ENCODE data around the gene CRISP1. TPM values are rescaled to one million over a fixed set of nuclear protein-coding genes. Genes with fewer than 3 reads are reported as not detected.
"Not testable (repeated sequence)": the region's sequence is repeated elsewhere in the genome, so short reads cannot be mapped to it uniquely, and the experiment has no call there.

Gene CRISP1
- total RNA-seq, 1 donor from 2014 or later = not detected

- ATAC-seq = no peak
These were observed 26.4 kb downstream of the CRISP1 start for GRCh38 chr6:49839957-49840356.

DNA sequence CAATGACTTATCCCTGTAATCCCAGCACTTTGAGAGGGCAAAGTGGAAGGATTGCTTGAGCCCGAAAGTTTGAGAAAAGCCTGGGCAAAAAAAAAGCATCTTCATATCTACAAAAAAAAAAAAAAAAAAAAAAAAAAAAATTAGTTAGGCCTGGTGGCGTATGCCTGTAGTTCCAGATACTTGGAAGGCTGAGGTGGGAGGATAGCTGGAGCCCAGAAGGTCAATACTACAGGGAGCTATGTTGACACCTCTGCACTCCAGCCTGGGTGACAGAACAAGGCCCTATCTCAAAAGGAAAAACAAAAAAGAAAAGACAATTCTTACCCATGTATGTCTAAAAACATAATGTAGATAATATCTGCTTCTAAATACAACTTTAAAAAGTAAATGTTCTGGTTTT is 27.2 kb downstream of the CRISP1 start:
- ATAC-seq = no peak

- ATAC-seq = no peak
These were observed 31.2 kb downstream of the CRISP1 start for GRCh38 chr6:49835140-49835539.

DNA sequence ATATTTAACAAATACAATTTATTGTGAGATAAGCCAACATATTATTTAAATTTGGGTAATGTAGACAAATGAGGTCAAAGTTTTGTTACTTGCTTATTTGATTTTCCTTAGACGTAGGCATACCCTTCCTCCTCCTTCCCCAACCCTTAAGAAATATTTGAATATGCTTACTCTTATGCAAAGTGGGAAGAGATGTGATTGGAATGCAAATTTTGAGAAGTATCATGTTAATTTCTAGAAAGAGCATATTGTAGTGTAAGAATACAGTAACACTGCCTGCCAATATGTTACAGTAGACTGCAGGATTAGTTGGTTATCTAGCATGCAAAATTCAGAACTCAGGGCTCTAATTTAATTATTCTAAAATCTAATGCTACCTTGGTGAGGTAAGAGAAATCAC is 32.9 kb downstream of the CRISP1 start:
- ATAC-seq = no peak

- no peak for ATAC-seq
These were observed 39.5 kb downstream of the CRISP1 start for GRCh38 chr6:49826743-49827406.

DNA sequence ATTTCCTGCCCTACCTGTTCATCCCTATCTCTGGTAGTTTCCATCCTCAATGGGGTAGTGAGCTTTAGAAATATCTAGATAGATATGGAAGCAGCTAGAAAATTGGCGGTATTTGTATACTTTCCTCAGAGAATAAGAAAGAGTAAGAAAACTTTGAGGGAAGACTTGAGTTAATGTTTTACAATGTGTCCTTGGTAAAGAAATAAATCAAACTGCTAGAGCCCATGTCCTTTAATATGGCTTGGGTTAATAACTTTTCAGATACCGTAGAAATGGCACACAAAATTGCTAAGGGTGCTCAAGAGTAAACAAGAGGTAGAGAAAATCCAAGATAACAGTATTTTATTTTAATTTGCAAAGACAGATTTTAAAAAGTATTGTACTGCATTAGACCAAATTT is 51.2 kb downstream of the CRISP1 start:
- no peak for ATAC-seq

GRCh38 chr6:49813248-49813647 is 53.1 kb downstream of the CRISP1 start:
- no peak for ATAC-seq

- no peak for ATAC-seq
These were observed 60.2 kb downstream of the CRISP1 start for GRCh38 chr6:49806145-49806544.

DNA sequence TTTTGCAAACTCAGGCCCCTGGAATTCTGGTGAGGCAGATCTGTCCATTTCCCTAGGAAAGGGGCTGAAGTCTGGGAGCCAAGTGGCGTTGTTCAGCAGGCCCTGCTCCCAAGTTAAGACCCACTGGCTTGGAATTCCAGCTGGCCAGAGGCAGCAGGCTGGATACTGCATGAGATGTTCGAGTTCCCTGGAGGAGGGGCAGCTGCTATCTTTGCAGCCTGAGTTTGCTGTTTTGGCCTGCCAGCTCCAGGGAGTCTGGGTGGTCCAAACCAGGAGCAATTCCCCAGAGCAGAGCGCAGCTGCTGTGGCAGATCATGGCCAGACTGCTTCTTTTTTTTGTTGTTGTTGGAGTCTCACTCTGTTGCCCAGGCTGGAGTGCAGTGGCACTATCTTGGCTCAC is 61.1 kb downstream of the CRISP1 start:
- no peak for ATAC-seq

- no peak for ATAC-seq
These were observed 64.8 kb downstream of the CRISP1 start for GRCh38 chr6:49801525-49801924.

DNA sequence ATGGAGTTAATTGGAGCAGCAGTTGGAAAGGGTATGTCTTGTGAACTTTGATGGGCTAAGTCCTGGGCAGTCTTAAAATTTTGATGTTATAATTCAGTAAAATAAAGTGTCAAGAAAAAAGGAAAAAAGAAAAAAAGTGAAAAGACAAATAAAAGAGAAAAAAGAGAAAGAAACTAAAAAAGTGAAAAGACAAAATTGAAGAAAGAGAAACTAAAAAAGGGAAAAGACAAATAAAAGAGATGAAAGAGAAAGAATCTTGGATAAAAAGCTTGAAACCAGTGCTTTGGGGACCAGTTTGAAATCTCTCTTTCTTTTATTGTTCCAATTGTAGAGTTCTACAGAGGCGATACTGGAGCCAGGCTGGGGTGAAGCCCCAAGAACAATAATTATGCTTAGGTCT is 67.2 kb downstream of the CRISP1 start:
- no peak for ATAC-seq

DNA sequence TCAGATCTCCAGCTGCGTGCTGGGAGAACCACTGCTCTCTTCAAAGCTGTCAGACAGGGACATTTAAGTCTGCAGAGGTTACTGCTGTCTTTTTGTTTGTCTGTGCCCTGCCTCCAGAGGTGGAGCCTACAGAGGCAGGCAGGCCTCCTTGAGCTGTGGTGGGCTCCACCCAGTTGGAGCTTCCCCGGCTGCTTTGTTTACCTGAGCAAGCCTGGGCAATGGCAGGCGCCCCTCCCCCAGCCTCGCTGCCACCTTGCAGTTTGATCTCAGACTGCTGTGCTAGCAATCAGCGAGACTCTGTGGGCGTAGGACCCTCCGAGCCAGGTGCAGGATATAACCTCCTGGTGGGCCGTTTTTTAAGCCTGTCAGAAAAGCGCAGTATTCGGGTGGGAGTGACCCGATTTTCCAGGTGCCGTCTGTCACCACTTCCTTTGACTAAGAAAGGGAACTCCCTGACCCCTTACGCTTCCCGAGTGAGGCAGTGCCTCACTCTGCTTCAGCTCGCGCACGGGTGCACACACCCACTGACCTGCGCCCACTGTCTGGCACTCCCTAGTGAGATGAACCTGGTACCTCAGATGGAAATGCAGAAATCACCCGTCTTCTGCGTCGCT is 69.4 kb downstream of the CRISP1 start:
- ATAC-seq = not testable (repeated sequence)

DNA sequence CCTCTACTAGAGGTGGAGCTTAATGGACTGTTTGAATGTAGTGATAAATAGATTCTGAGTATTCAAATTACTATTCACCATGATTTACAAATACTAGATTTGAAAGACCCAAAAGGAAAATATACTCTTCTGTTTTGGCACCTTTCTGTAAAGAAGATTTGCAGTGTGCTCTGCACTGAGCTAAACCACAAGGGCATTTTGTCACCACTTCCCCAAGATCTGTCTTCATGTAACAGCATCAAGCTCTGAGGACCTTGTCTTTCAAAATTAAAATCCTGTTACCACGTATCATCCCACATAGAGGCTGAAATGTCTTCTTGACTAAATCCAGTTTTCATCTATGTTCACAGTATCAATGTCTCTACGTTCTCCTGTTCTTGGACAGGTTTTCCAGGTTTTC is 76.0 kb downstream of the CRISP1 start:
- ATAC-seq = no peak

- ATAC-seq = no peak
These were observed 79.2 kb downstream of the CRISP1 start, which contains the start of gene PGK2 for GRCh38 chr6:49787176-49787575. PGK2 (minus strand) TSS chr6:49787285; CDS start chr6:49787187, 98 bp downstream.

DNA sequence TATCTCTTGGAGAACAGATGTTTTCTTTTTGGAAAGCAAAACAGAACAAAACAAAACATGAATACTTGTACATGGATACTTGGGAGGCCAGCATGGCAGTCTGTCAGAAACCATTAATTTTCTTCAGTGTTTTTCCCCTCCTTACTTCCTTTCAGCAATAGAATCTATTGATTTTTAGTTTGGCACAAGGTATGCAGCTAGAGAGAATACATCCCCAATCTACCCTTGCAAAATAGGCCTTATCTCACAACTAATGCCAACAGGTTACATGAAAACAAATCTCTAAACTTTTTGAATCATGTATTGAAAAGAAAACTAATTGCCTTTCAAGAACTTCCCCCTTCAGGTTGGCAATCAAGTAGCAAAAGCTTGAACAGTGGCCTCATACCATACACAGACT is 82.1 kb downstream of the CRISP1 start:
- ATAC-seq = no peak

Other genes starting within 250 kb of the CRISP1 start
- gene RHAG, start 229.7 kb downstream of the CRISP1 start, total RNA-seq = not detected
- not detected for gene CRISP2, start 153.0 kb downstream of the CRISP1 start, total RNA-seq
- gene CRISP3, start 122.1 kb downstream of the CRISP1 start, total RNA-seq = 8.1 TPM
- not detected for gene PGK2, start 79.2 kb downstream of the CRISP1 start, total RNA-seq
- gene DEFB114, start 97.6 kb upstream of the CRISP1 start, total RNA-seq = not detected
- gene DEFB113, start 103.1 kb upstream of the CRISP1 start, total RNA-seq = not detected
- gene DEFB110, start 155.5 kb upstream of the CRISP1 start, total RNA-seq = not detected
- gene DEFB112, start 183.4 kb upstream of the CRISP1 start, total RNA-seq = not detected